ENCODE measurements around the gene ANKRD44. TPM values are rescaled to one million over a fixed set of nuclear protein-coding genes. Genes with fewer than 3 reads are reported as not detected.

ANKRD44 gene
- total and polyA plus RNA-seq, 2 of the 8 experiments (the other 6 are each of a cell fraction or from before 2014, with no cell fraction given) = 1.2 to 1.3 TPM

- TF ChIP-seq CBX5 (IDR thresholded peaks at IDR 0.05; ENCODE audit: low read depth, low read length) (no peak), SRF (IDR thresholded peaks at IDR 0.05; ENCODE audit: low read depth, low read length) (no peak)
Observed at GRCh38 chr2:197185676-197186075, 124.9 kb downstream of the ANKRD44 start (continued).

All from H1 (cell line).